ENCODE measurements around the gene PCGF3. TPM values are rescaled to one million over a fixed set of nuclear protein-coding genes. Genes with fewer than 3 reads are reported as not detected.

PCGF3 gene
- total and polyA plus RNA-seq, 4 donors, result 11.0 to 23.3 (median 14.3) TPM

GRCh38 chr4:739569-739968 lies 33.9 kb downstream of the PCGF3 start:
- 98% methylated on average over 22 of the region's 22 CpGs for WGBS
- no peak for TF ChIP-seq EGR1 (IDR thresholded peaks at IDR 0.05; ENCODE audit: low read depth in 2 of 2)
- TF ChIP-seq ATF3 (IDR thresholded peaks at IDR 0.05), result no peak
- no peak for TF ChIP-seq GABPA (IDR thresholded peaks at IDR 0.05 in 1 of 2, conservative IDR thresholded peaks at IDR 0.05 in 1 of 2)
- TF ChIP-seq MAX (IDR thresholded peaks at IDR 0.05), result no peak
- TF ChIP-seq CTCF (IDR thresholded peaks at IDR 0.05; ENCODE audit: low read depth, low read length, missing input control), result no peak
- no peak for TF ChIP-seq RXRA (IDR thresholded peaks at IDR 0.05)
- no peak for TF ChIP-seq FOXA1 (IDR thresholded peaks at IDR 0.05)
- TF ChIP-seq YY1 (IDR thresholded peaks at IDR 0.05), result no peak
- no peak for TF ChIP-seq SP1 (IDR thresholded peaks at IDR 0.05)
- no peak for TF ChIP-seq HNF4A (conservative IDR thresholded peaks at IDR 0.05)
- TF ChIP-seq JUND (IDR thresholded peaks at IDR 0.05), result no peak
- no peak for TF ChIP-seq FOXA2 (IDR thresholded peaks at IDR 0.05)
- TF ChIP-seq REST (IDR thresholded peaks at IDR 0.05), result no peak
- TF ChIP-seq TAF1 (conservative IDR thresholded peaks at IDR 0.05), result no peak
- TF ChIP-seq RAD21 (IDR thresholded peaks at IDR 0.05), result no peak
- no peak for TF ChIP-seq HNF4G (IDR thresholded peaks at IDR 0.05)
- no peak overlapping the region for H3K4me3 ChIP-seq (ENCODE audit: low read depth in 1 of 3, low read length in 3 of 3)
- no peaks in the 10 kb centered on the region for H3K27me3 ChIP-seq (ENCODE audit: control insufficient read depth in 4 of 4, insufficient read depth in 4 of 4, low read length in 3 of 4)
- no peaks in the 10 kb centered on the region for H3K9me3 ChIP-seq (ENCODE audit: control insufficient read depth in 4 of 4, low read length in 3 of 4)
- peaks cover 27 to 48% (median 32%) of the 10 kb centered on the region in 4 donors for H3K36me3 ChIP-seq (ENCODE audit: control insufficient read depth in 4 of 4, insufficient read depth in 3 of 4, low read depth in 1 of 4, low read length in 3 of 4)
- H3K4me1 ChIP-seq (ENCODE audit: control insufficient read depth in 4 of 4, insufficient read depth in 4 of 4, low read length in 3 of 4), result no peaks in the 10 kb centered on the region
- DNase-seq (ENCODE audit: low spot score), result no peak
- no peak overlapping the region for H3K9ac ChIP-seq (ENCODE audit: low read depth in 1 of 2, low read length in 2 of 2)
- H3K27ac ChIP-seq (ENCODE audit: low read depth in 1 of 2, low read length in 2 of 2), result no peak overlapping the region

GRCh38 chr4:740011-740410 lies 34.4 kb downstream of the PCGF3 start:
- no peak overlapping the region for H3K4me3 ChIP-seq (ENCODE audit: low read depth in 1 of 3, low read length in 3 of 3)
- no peaks in the 10 kb centered on the region for H3K4me1 ChIP-seq (ENCODE audit: control insufficient read depth in 4 of 4, insufficient read depth in 4 of 4, low read length in 3 of 4)
- peaks cover 22 to 44% (median 27%) of the 10 kb centered on the region in 4 donors for H3K36me3 ChIP-seq (ENCODE audit: control insufficient read depth in 4 of 4, insufficient read depth in 3 of 4, low read depth in 1 of 4, low read length in 3 of 4)
- H3K27ac ChIP-seq (ENCODE audit: low read depth in 1 of 2, low read length in 2 of 2), result no peak overlapping the region
- TF ChIP-seq GABPA (IDR thresholded peaks at IDR 0.05 in 1 of 2, conservative IDR thresholded peaks at IDR 0.05 in 1 of 2) (no peak), SP1 (IDR thresholded peaks at IDR 0.05) (no peak), REST (IDR thresholded peaks at IDR 0.05) (no peak), MAX (IDR thresholded peaks at IDR 0.05) (no peak), EGR1 (IDR thresholded peaks at IDR 0.05; ENCODE audit: low read depth in 2 of 2) (no peak), CTCF (IDR thresholded peaks at IDR 0.05; ENCODE audit: low read depth, low read length, missing input control) (no peak), NR2F2 (IDR thresholded peaks at IDR 0.05) (no peak), HNF4A (conservative IDR thresholded peaks at IDR 0.05) (no peak), FOXA1 (IDR thresholded peaks at IDR 0.05) (no peak), ZBTB33 (IDR thresholded peaks at IDR 0.05) (no peak), FOXA2 (IDR thresholded peaks at IDR 0.05) (no peak), HNF4G (IDR thresholded peaks at IDR 0.05) (no peak)
- H3K9ac ChIP-seq (ENCODE audit: low read depth in 1 of 2, low read length in 2 of 2), result no peak overlapping the region
- H3K9me3 ChIP-seq (ENCODE audit: control insufficient read depth in 4 of 4, low read length in 3 of 4), result no peaks in the 10 kb centered on the region
- WGBS, result 91% methylated on average over 12 of the region's 12 CpGs
- no peaks in the 10 kb centered on the region for H3K27me3 ChIP-seq (ENCODE audit: control insufficient read depth in 4 of 4, insufficient read depth in 4 of 4, low read length in 3 of 4)
- DNase-seq (ENCODE audit: low spot score), result no peak
